ENCODE results near the gene STPG1. TPM values are rescaled to one million over a fixed set of nuclear protein-coding genes. Genes with fewer than 3 reads are reported as not detected.

Gene STPG1
- total and polyA plus RNA-seq, 2 of the 13 experiments (the other 11 are each of a cell fraction or from before 2014, with no cell fraction given) = 3.4 to 4.3 TPM

GRCh38 chr1:24426744-24427544 is 13.4 kb upstream of the STPG1 start:
- in situ Hi-C loops (cut with HindIII; ENCODE audit: extremely low pct_ligation_motif_present, low pct_unique_long_range_greater_than_20kb) = no loop called here

GRCh38 chr1:24425922-24426321 is 12.3 kb upstream of the STPG1 start:
- H3K36me3 ChIP-seq (replicated peaks in 1 of 2; ENCODE audit: control insufficient read depth in 1 of 2, insufficient read depth in 2 of 2, low read length in 2 of 2) = 0 out of 5 replicates have a peak, but pooled peaks cover 0 to 7% of the 10 kb centered on the region in 2 experiments
- ATAC-seq = no peak
- in situ Hi-C loops (cut with HindIII; ENCODE audit: extremely low pct_ligation_motif_present, low pct_unique_long_range_greater_than_20kb) = no loop called here
- intact Hi-C loops (cut with micrococcal nuclease; ENCODE audit: unreplicated experiment) = no loop called here
- H3K9ac ChIP-seq (ENCODE audit: insufficient read depth, low read depth, low read length) = no peak overlapping the region
- H2AFZ ChIP-seq (ENCODE audit: low read length) = no peak overlapping the region
- ChIA-PET CTCF (ENCODE audit: low intra/inter-chr PET ratio, low total read pairs) (no interaction called here), POLR2A (no interaction called here)
- FAIRE-seq = no peak
- no peaks in the 10 kb centered on the region for H4K20me1 ChIP-seq (ENCODE audit: insufficient read depth, low read length)
- no TSS peak for BruUV-seq (replicated peaks)
- H3K4me1 ChIP-seq (ENCODE audit: insufficient read depth, low read length) = 0 out of 2 replicates have a peak, but pooled peaks cover 6% of the 10 kb centered on the region
- no peak for DNase-seq (ENCODE audit: low spot score)
- WGBS (ENCODE audit: low lambda C conversion rate) = 80% methylated on average over 7 of the region's 7 CpGs
- no peak overlapping the region for H3K4me3 ChIP-seq (replicated peaks in 1 of 3; ENCODE audit: insufficient read depth in 1 of 3, low read depth in 2 of 3, low read length in 3 of 3)
- no peak overlapping the region for H3K27ac ChIP-seq (ENCODE audit: extremely low read length, insufficient read depth, low read length)
- H3K4me2 ChIP-seq (ENCODE audit: low read depth, low read length) = no peak overlapping the region
- H3K27me3 ChIP-seq (ENCODE audit: control insufficient read depth in 1 of 2, insufficient read depth in 2 of 2, low read length in 2 of 2) = no peaks in the 10 kb centered on the region
- H3K79me2 ChIP-seq (ENCODE audit: insufficient read depth, low read length) = no peaks in the 10 kb centered on the region
- TF ChIP-seq ZFP41 (CRISPR knock-in tag; IDR thresholded peaks at IDR 0.05; ENCODE audit: borderline replicate concordance) (no peak), ZNF510 (CRISPR knock-in tag; IDR thresholded peaks at IDR 0.05; ENCODE audit: low read depth) (no peak), ATF3 (CRISPR knock-in tag; IDR thresholded peaks at IDR 0.05) (no peak), RFX3 (CRISPR knock-in tag; IDR thresholded peaks at IDR 0.05) (no peak), MED8 (CRISPR knock-in tag; IDR thresholded peaks at IDR 0.05; ENCODE audit: insufficient replicate concordance) (no peak), NFKB2 (CRISPR knock-in tag; IDR thresholded peaks at IDR 0.05; ENCODE audit: borderline replicate concordance) (no peak), ZNF383 (CRISPR knock-in tag; IDR thresholded peaks at IDR 0.05; ENCODE audit: borderline replicate concordance) (no peak), NFE2 (CRISPR knock-in tag; IDR thresholded peaks at IDR 0.05) (no peak)
- H3K9me3 ChIP-seq (ENCODE audit: low read length) = no peaks in the 10 kb centered on the region

More at GRCh38 chr1:24426744-24427544, 13.4 kb upstream of the STPG1 start:
- Histone ChIP-seq H3K9ac (ENCODE audit: insufficient read depth, low read depth, low read length) (no peak overlapping the region), H2AFZ (ENCODE audit: low read length) (no peak overlapping the region), H3K9me3 (ENCODE audit: low read length) (no peaks in the 10 kb centered on the region), H4K20me1 (ENCODE audit: insufficient read depth, low read length) (no peaks in the 10 kb centered on the region), H3K4me1 (ENCODE audit: insufficient read depth, low read length) (0 out of 2 replicates have a peak, but pooled peaks cover 6% of the 10 kb centered on the region), H3K4me2 (ENCODE audit: low read depth, low read length) (no peak overlapping the region), H3K27me3 (ENCODE audit: control insufficient read depth in 1 of 2, insufficient read depth in 2 of 2, low read length in 2 of 2) (no peaks in the 10 kb centered on the region), H3K79me2 (ENCODE audit: insufficient read depth, low read length) (no peaks in the 10 kb centered on the region), H3K36me3 (replicated peaks in 1 of 2; ENCODE audit: control insufficient read depth in 1 of 2, insufficient read depth in 2 of 2, low read length in 2 of 2) (0 out of 5 replicates have a peak, but pooled peaks cover 0 to 4% of the 10 kb centered on the region in 2 experiments), H3K27ac (ENCODE audit: extremely low read length, insufficient read depth, low read length) (no peak overlapping the region), H3K4me3 (replicated peaks in 1 of 3; ENCODE audit: insufficient read depth in 1 of 3, low read depth in 2 of 3, low read length in 3 of 3) (no peak overlapping the region)
- BruUV-seq (replicated peaks) = no TSS peak
- intact Hi-C loops (cut with micrococcal nuclease; ENCODE audit: unreplicated experiment) = no loop called here
- 81% methylated on average over 5 of the region's 7 CpGs for WGBS (ENCODE audit: low lambda C conversion rate)
- TF ChIP-seq ZNF619 (CRISPR knock-in tag; IDR thresholded peaks at IDR 0.05) (no peak), MLLT10 (CRISPR knock-in tag; IDR thresholded peaks at IDR 0.05) (no peak), ZBTB1 (CRISPR knock-in tag; IDR thresholded peaks at IDR 0.05; ENCODE audit: borderline replicate concordance) (no peak), NFE2L2 (IDR thresholded peaks at IDR 0.05; ENCODE audit: low read length) (no peak), FIP1L1 (IDR thresholded peaks at IDR 0.05; ENCODE audit: borderline replicate concordance, insufficient read depth, low read depth, low read length) (no peak), RAD21 (CRISPR knock-in tag; IDR thresholded peaks at IDR 0.05) (no peak), MIER2 (CRISPR knock-in tag; IDR thresholded peaks at IDR 0.05) (no peak), KMT2A (CRISPR knock-in tag; IDR thresholded peaks at IDR 0.05) (no peak)
- POLR2A ChIA-PET = no interaction called here
- DNase-seq (ENCODE audit: low spot score) (no peak), ATAC-seq (no peak), FAIRE-seq (no peak)
- CTCF ChIA-PET (ENCODE audit: low intra/inter-chr PET ratio, low total read pairs) = no interaction called here

Measured in HepG2 (cell line).